HepG2 (cell line): Measurements from ENCODE around the gene BBLN. TPM values are rescaled to one million over a fixed set of nuclear protein-coding genes. Genes with fewer than 3 reads are reported as not detected.

Experiments
- ATAC-seq: fragments of 200-7000 bp; cut with Tn5 transposase; 3 replicates; pipeline ENCODE4 v1.9.1; 2020; ENCODE audit warnings: mild to moderate bottlenecking, moderate library complexity
- BruUV-seq: library from RNA; stranded (reverse); fragments of 400-500 nt; replicated peaks from 2 replicates; lab custom pipeline; 2021; lab: Mats Ljungman, UMichigan
- CTCF ChIA-PET: fragments of 300-600 bp; formaldehyde crosslinking; extraction: SDS; loops from one replicate; lab custom pipeline; 2021; ENCODE audit warnings: low total read pairs, inconsistent platforms, low intra/inter-chr PET ratio; lab: Yijun Ruan, JAX
- POLR2A ChIA-PET: fragments of 350-600 bp; sonication (Branson Sonifier 250); formaldehyde crosslinking; loops from one replicate; lab custom pipeline; 2020; ENCODE audit warnings: antibody characterized with exemption, inconsistent platforms; lab: Yijun Ruan, JAX
- DNase-seq: peaks from one replicate; pipeline ENCODE4 v3.0.0-alpha.2; 2015; ENCODE audit warnings: low spot score
- FAIRE-seq: peaks from 3 replicates; lab custom pipeline; 2011; peaks lifted over from hg19 to GRCh38; lab: Jason Lieb, UNC
- H2AFZ ChIP-seq: one replicate; pipeline ENCODE4 v1.6.1; 2011; ENCODE audit warnings: low read length, inconsistent platforms
- H3K27ac ChIP-seq: fragments of 300-600 bp; 3 replicates; pipeline ENCODE4 v1.8.0; 2011; ENCODE audit warnings: mixed run types, mild to moderate bottlenecking, mixed read lengths, low read length, inconsistent platforms; ENCODE audit not compliant: insufficient read depth; ENCODE audit errors: extremely low read length
- H3K27me3 ChIP-seq, 2 experiments: fragments of 200-600 bp in 1 of 2; 2 replicates in 1 of 2; 3 replicates in 1 of 2; pipeline versions ENCODE4 v1.6.0 to v1.8.0; 2011; ENCODE audit warnings: low read length in 2 of 2, mild to moderate bottlenecking in 2 of 2, moderate library complexity in 2 of 2, inconsistent platforms in 1 of 2; ENCODE audit not compliant: insufficient read depth in 2 of 2, control insufficient read depth in 1 of 2
- H3K36me3 ChIP-seq, 2 experiments: fragments of 200-600 bp in 1 of 2; replicated peaks in 1 of 2; 2 replicates in 1 of 2; 3 replicates in 1 of 2; pipeline versions ENCODE4 v1.5.1 to v1.8.0; 2011; ENCODE audit warnings: low read length in 2 of 2, inconsistent platforms in 1 of 2; ENCODE audit not compliant: insufficient read depth in 2 of 2, control insufficient read depth in 1 of 2
- H3K4me1 ChIP-seq: 2 replicates; pipeline ENCODE4 v1.5.1; 2012; ENCODE audit warnings: low read length, inconsistent platforms; ENCODE audit not compliant: insufficient read depth
- H3K4me2 ChIP-seq: 2 replicates; pipeline ENCODE4 v1.6.0; 2011; ENCODE audit warnings: low read depth, low read length, inconsistent platforms
- H3K4me3 ChIP-seq, 3 experiments: fragments of 200-600 bp in 1 of 3; sonication (generic), shearing (Covaris generic) in 1 of 3; replicated peaks in 1 of 3; 2 replicates each; pipeline ENCODE4 v1.5.1; 2011 to 2016; ENCODE audit warnings: low read length in 3 of 3, inconsistent platforms in 2 of 3, low read depth in 2 of 3, mild to moderate bottlenecking in 2 of 3, control low read depth in 1 of 3, mixed read lengths in 1 of 3; ENCODE audit not compliant: insufficient read depth in 1 of 3
- H3K79me2 ChIP-seq: one replicate; pipeline ENCODE4 v1.6.1; 2011; ENCODE audit warnings: low read length, inconsistent platforms; ENCODE audit not compliant: insufficient read depth
- H3K9ac ChIP-seq: 2 replicates; pipeline ENCODE4 v1.6.0; 2011; ENCODE audit warnings: mild to moderate bottlenecking, low read depth, low read length, inconsistent platforms; ENCODE audit not compliant: insufficient read depth
- H3K9me3 ChIP-seq: 2 replicates; pipeline ENCODE4 v1.5.1; 2012; ENCODE audit warnings: mild to moderate bottlenecking, low read length
- H4K20me1 ChIP-seq: 2 replicates; pipeline ENCODE4 v1.6.0; 2011; ENCODE audit warnings: inconsistent platforms, mild to moderate bottlenecking, low read length, moderate library complexity; ENCODE audit not compliant: insufficient read depth
- ATF4 ChIP-seq, 2 experiments: fragments of 450-650 bp in 1 of 2; sonication (generic) in 1 of 2; formaldehyde crosslinking; IDR thresholded peaks; 2 replicates each; pipeline versions ENCODE4 v1.5.0 to v1.8.0; 2020 to 2022; ENCODE audit warnings: mild to moderate bottlenecking in 1 of 2, missing genetic modification reagents in 1 of 2
- CAMTA2 ChIP-seq: sonication (generic); formaldehyde crosslinking; IDR thresholded peaks from 2 replicates; pipeline ENCODE4 v1.4.0; 2020; ENCODE audit warnings: mild to moderate bottlenecking, missing genetic modification reagents, borderline replicate concordance
- CSRNP2 ChIP-seq: sonication (generic); formaldehyde crosslinking; conservative IDR thresholded peaks from 2 replicates; pipeline ENCODE4 v1.8.0; 2022; ENCODE audit warnings: low read depth, missing genetic modification reagents
- GATA4 ChIP-seq: sonication (generic); IDR thresholded peaks from 2 replicates; pipeline ENCODE4 v1.6.1; 2016; ENCODE audit warnings: antibody characterized with exemption, low read depth, borderline replicate concordance
- MBNL3 ChIP-seq: fragments of 250-450 bp; sonication (Bioruptor Pico); conservative IDR thresholded peaks from 2 replicates; pipeline ENCODE4 v1.8.0; 2022; ENCODE audit warnings: mild to moderate bottlenecking, inconsistent platforms
- MTERF4 ChIP-seq: sonication (generic); formaldehyde crosslinking; IDR thresholded peaks from 2 replicates; pipeline ENCODE4 v1.8.0; 2023; ENCODE audit warnings: mild to moderate bottlenecking, missing genetic modification reagents
- POLR2AphosphoS5 ChIP-seq: IDR thresholded peaks from 2 replicates; pipeline ENCODE4 v1.6.1; 2012; ENCODE audit warnings: low read depth, low read length
- RNF2 ChIP-seq: fragments of 450-650 bp; conservative IDR thresholded peaks from 2 replicates; pipeline ENCODE4 v1.6.1; 2016; ENCODE audit warnings: low read depth
- TCF7L2 ChIP-seq: IDR thresholded peaks from 2 replicates; pipeline ENCODE4 v1.6.1; 2011; ENCODE audit warnings: mild to moderate bottlenecking, low read depth, low read length, moderate library complexity
- ZFYVE20 ChIP-seq: sonication (generic); formaldehyde crosslinking; IDR thresholded peaks from 2 replicates; pipeline ENCODE4 v1.8.0; 2023; ENCODE audit warnings: low read depth, mild to moderate bottlenecking, moderate library complexity, missing genetic modification reagents, borderline replicate concordance
- ZKSCAN1 ChIP-seq: fragments of 150-350 bp; IDR thresholded peaks from 2 replicates; pipeline ENCODE4 v1.6.1; 2014; ENCODE audit warnings: low read length
- WGBS: methylation state at CpG from one replicate; pipeline ENCODE4 v1.1.6; 2017; ENCODE audit warnings: low lambda C conversion rate; 5-methylcytosine and 5-hydroxymethylcytosine counted together
- in situ Hi-C: cut with HindIII; loops from 2 replicates; pipeline ENCODE4 v1.10.0; 2017; ENCODE audit warnings: low pct_unique_long_range_greater_than_20kb; ENCODE audit not compliant: extremely low pct_ligation_motif_present
- intact Hi-C: fragments of 100-400 bp; cut with micrococcal nuclease; formaldehyde crosslinking; loops from one replicate; pipeline ENCODE4 v1.10.0; 2022; ENCODE audit not compliant: unreplicated experiment
- polyA plus RNA-seq, 8 experiments: library from polyadenylated mRNA; depleted of rRNA in 3 of 8; stranded (reverse) in 7 of 8; unstranded in 1 of 8; fragments of >200 nt; fragmentation: Illumina TruSeq in 4 of 8; extraction: Trizol in 4 of 8; gene quantifications; 2 replicates each; pipeline versions ENCODE4 v1.2.1 to v1.2.3, GENCODE V29; 2011 to 2016; ENCODE audit warnings: low read depth in 4 of 8, missing spikeins in 1 of 8, mixed read lengths in 1 of 8; ENCODE audit not compliant: insufficient read depth in 1 of 8
- total RNA-seq, 5 experiments: library from RNA; depleted of rRNA; stranded (reverse); fragments of >200 nt; fragmentation: Illumina TruSeq; extraction: Trizol; gene quantifications; 2 replicates each; pipeline ENCODE4 v1.2.3, GENCODE V29; 2016; ENCODE audit warnings: low read depth in 1 of 5

Gene BBLN
- total and polyA plus RNA-seq, 2 of the 13 experiments (the other 11 are each of a cell fraction or from before 2014, with no cell fraction given), result 27.6 to 33.1 TPM

GRCh38 chr9:128151309-128152132, 8.5 kb upstream of the BBLN start:
- Histone ChIP-seq H3K27ac (no peak overlapping the region), H3K27me3 (peaks cover 9 to 38% of the 10 kb centered on the region in 2 experiments; a peak in 4 of 5 replicates), H4K20me1 (no peaks in the 10 kb centered on the region), H3K9me3 (no peaks in the 10 kb centered on the region), H2AFZ (no peak overlapping the region), H3K9ac (peak overlapping the region; percentile 26; the same call in 1 of the 2 replicates), H3K79me2 (no peaks in the 10 kb centered on the region), H3K36me3 (no peaks in the 10 kb centered on the region), H3K4me3 (peak overlapping the region in 1 of 3 experiments; percentile 50; a peak in 1 of 6 replicates), H3K4me2 (peak overlapping the region; percentile 71), H3K4me1 (peaks cover 62% of the 10 kb centered on the region)
- POLR2A ChIA-PET, result interaction anchor here (1.3 to 2.3 kb wide), 4 partner anchors 8 to 85 kb away, joined by 3 to 36 read pairs (median 6); partner anchors contain the start of genes BBLN and NAIF1
- WGBS, result 62% methylated on average over 12 of the region's 18 CpGs
- DNase-seq (no peak), ATAC-seq (no peak), FAIRE-seq (no peak)
- in situ Hi-C loops, result no loop called here
- CTCF ChIA-PET, result interaction anchor here (0.8 kb wide), 1 partner anchor 34 kb away, joined by 3 read pairs; no protein-coding TSS in a partner anchor
- intact Hi-C loops, result no loop called here
- BruUV-seq, result no TSS peak
- TF ChIP-seq MBNL3 (CRISPR knock-in tag) (no peak), ZFYVE20 (CRISPR knock-in tag) (no peak), GATA4 (no peak), CSRNP2 (CRISPR knock-in tag) (no peak), ATF4 (CRISPR knock-in tag; IDR thresholded peaks at IDR 0.05) (no peak), POLR2AphosphoS5 (no peak), ZKSCAN1 (no peak), CAMTA2 (no peak), RNF2 (no peak), MTERF4 (CRISPR knock-in tag) (no peak), TCF7L2 (no peak)
